Ishikawa (cell line): Measurements from ENCODE around the gene KCNIP3.
A peak's percentile ranks its signal among the peaks of the same experiment; 100 is the strongest.

Source experiments
- CEBPB ChIP-seq: IDR thresholded peaks from 2 replicates; pipeline ENCODE4 v1.6.1; 2012
- CREB1 ChIP-seq: IDR thresholded peaks from 2 replicates; pipeline ENCODE4 v1.6.1; 2012; ENCODE audit warnings: low read depth
- EGR1 ChIP-seq: IDR thresholded peaks from 2 replicates; pipeline ENCODE4 v1.6.1; 2012
- EP300 ChIP-seq: IDR thresholded peaks from 2 replicates; pipeline ENCODE4 v1.6.1; 2012; ENCODE audit warnings: borderline replicate concordance
- FOXM1 ChIP-seq: IDR thresholded peaks from 2 replicates; pipeline ENCODE4 v1.6.1; 2012; ENCODE audit warnings: low read depth, borderline replicate concordance
- NFIC ChIP-seq: IDR thresholded peaks from 2 replicates; pipeline ENCODE4 v1.6.1; 2012
- RAD21 ChIP-seq: IDR thresholded peaks from 2 replicates; pipeline ENCODE4 v1.6.1; 2012; ENCODE audit warnings: low read depth
- TAF1 ChIP-seq: IDR thresholded peaks from 2 replicates; pipeline ENCODE4 v1.6.1; 2012; ENCODE audit warnings: low read depth, mild to moderate bottlenecking
- TCF12 ChIP-seq: IDR thresholded peaks from 2 replicates; pipeline ENCODE4 v1.6.1; 2012; ENCODE audit warnings: low read depth
- TEAD4 ChIP-seq: IDR thresholded peaks from 2 replicates; pipeline ENCODE4 v1.6.1; 2012
- YY1 ChIP-seq: IDR thresholded peaks from 2 replicates; pipeline ENCODE4 v1.6.1; 2012; ENCODE audit warnings: low read depth
- ZBTB7A ChIP-seq: IDR thresholded peaks from 2 replicates; pipeline ENCODE4 v1.6.1; 2012; ENCODE audit warnings: low read depth
- TF ChIP-seq, protein P1 (sequence below): IDR thresholded peaks from 2 replicates; pipeline ENCODE4 v1.6.1; 2012
- TF ChIP-seq, protein P2 (sequence below): IDR thresholded peaks from 2 replicates; pipeline ENCODE4 v1.6.1; 2012
- TF ChIP-seq, protein P3 (sequence below): IDR thresholded peaks from 2 replicates; pipeline ENCODE4 v1.6.1; 2012; ENCODE audit warnings: low read depth, mild to moderate bottlenecking

The KCNIP3 gene

DNA sequence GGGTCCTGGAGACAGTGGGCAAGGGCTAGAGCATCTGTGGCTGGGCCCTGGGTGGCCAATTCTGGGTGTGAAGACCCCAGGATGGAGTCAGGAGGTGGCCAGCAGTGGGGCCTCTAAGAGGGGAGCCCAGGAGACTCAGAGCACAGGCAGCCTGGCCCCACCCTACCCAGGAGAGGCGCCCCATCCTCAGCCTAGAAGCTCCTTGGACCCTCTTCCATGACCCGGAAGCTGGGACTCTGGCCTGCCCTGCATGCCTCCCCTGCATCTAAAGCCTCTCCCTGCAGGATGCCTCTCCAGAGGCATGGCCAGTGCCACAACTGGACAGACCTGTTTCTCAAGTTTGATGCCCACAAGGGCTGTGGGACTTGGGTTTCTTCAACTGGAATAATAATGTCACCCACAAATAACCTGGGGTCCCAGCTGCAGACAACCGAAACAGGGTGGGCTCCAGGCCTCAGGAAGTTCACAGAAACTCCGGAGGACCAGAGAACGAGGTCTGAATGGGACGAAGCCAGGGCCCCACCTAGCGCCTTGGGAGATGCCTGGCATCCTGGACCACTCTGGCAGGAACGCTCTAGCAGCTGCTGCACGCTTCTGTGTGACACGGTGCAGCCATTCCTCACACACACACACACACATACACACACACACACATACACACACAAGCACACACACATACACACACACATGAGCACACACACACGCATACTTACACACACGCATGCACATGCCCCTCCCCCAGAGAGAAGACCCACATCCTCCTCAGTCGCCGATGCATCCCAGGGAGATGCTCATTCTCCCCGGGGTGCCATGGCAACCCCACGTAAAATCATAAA is 16.4 kb downstream of the KCNIP3 start:
- no peak for TF ChIP-seq ZBTB7A
- TF ChIP-seq, protein P1, sequence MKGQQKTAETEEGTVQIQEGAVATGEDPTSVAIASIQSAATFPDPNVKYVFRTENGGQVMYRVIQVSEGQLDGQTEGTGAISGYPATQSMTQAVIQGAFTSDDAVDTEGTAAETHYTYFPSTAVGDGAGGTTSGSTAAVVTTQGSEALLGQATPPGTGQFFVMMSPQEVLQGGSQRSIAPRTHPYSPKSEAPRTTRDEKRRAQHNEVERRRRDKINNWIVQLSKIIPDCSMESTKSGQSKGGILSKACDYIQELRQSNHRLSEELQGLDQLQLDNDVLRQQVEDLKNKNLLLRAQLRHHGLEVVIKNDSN: no peak
- TF ChIP-seq YY1: peak; percentile 28; the same call in 1 of the 2 replicates
- TF ChIP-seq, protein P2, sequence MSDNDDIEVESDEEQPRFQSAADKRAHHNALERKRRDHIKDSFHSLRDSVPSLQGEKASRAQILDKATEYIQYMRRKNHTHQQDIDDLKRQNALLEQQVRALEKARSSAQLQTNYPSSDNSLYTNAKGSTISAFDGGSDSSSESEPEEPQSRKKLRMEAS: peak; percentile 61
- TF ChIP-seq, protein P3, sequence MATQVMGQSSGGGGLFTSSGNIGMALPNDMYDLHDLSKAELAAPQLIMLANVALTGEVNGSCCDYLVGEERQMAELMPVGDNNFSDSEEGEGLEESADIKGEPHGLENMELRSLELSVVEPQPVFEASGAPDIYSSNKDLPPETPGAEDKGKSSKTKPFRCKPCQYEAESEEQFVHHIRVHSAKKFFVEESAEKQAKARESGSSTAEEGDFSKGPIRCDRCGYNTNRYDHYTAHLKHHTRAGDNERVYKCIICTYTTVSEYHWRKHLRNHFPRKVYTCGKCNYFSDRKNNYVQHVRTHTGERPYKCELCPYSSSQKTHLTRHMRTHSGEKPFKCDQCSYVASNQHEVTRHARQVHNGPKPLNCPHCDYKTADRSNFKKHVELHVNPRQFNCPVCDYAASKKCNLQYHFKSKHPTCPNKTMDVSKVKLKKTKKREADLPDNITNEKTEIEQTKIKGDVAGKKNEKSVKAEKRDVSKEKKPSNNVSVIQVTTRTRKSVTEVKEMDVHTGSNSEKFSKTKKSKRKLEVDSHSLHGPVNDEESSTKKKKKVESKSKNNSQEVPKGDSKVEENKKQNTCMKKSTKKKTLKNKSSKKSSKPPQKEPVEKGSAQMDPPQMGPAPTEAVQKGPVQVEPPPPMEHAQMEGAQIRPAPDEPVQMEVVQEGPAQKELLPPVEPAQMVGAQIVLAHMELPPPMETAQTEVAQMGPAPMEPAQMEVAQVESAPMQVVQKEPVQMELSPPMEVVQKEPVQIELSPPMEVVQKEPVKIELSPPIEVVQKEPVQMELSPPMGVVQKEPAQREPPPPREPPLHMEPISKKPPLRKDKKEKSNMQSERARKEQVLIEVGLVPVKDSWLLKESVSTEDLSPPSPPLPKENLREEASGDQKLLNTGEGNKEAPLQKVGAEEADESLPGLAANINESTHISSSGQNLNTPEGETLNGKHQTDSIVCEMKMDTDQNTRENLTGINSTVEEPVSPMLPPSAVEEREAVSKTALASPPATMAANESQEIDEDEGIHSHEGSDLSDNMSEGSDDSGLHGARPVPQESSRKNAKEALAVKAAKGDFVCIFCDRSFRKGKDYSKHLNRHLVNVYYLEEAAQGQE: no peak
- no peak for TF ChIP-seq CREB1
- TF ChIP-seq TAF1: no peak
- TF ChIP-seq TEAD4: peak; percentile 64
- 0 out of 2 replicates have a peak, but pooled peaks have one; percentile 24 for TF ChIP-seq CEBPB
- 0 out of 2 replicates have a peak, but pooled peaks have one; percentile 35 for TF ChIP-seq FOXM1
- TF ChIP-seq NFIC: 0 out of 2 replicates have a peak, but pooled peaks have one; percentile 19
- TF ChIP-seq EP300: peak; percentile 46; the same call in 1 of the 2 replicates
- no peak for TF ChIP-seq RAD21
- peak; percentile 54; the same call in 1 of the 2 replicates for TF ChIP-seq TCF12

DNA sequence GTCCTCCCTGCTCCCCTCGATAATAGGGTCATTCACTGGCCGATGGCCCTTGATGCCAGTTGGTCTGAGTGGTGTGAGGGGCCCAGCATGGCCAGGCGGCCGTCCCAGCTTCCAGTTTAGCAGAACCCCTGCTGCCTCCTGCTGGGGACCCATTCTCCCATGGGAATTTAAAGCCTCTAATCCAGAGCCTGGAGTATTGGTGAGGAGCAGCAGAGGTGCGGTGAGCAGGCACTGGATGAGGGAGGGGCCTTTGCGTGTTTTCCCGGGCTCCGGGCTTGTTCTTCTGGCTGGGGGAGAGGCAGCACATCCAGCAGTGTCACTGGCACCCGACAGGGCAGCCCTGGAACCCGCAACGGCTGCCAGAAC is 17.4 kb downstream of the KCNIP3 start:
- TF ChIP-seq, protein P2: no peak
- TF ChIP-seq FOXM1 (no peak), EP300 (no peak), CREB1 (no peak), TEAD4 (no peak), NFIC (no peak), YY1 (no peak), EGR1 (no peak), CEBPB (no peak)
- TF ChIP-seq, protein P1: no peak
- TF ChIP-seq, protein P3: no peak

DNA sequence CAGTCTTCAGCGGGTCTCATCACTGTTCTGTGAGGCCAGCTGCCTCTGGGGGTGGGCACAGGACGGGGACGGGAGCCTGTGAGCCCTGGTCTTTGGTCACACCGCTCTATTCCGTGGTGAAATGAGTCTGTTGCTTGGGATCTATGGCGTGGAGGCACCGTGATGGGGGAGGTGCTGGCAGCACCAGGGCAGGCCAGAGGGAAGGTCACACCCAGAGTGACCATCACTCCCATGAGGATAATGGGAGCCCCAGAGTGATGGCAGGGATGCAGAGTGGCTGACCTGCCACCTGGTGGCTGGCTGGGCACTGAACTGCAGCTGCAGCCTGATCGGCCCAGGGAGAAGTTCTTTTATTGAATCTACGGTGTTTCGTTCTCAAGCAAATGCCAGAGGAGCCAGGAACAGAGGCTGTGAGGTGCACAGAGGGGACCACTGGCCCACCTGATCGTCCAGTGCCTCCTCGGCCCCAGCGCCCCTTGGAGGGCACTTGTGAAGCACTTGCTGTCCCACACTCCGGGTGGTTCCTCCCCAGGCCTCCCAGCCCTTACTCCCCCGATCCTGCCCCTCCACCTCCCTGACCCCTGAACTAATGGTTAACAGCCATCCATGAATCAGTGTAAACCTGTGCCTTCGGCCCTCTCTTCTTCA is 17.9 kb downstream of the KCNIP3 start:
- TF ChIP-seq ZBTB7A (no peak), RAD21 (peak; percentile 95), EGR1 (no peak), FOXM1 (no peak), CEBPB (no peak), EP300 (no peak), TCF12 (no peak), TEAD4 (no peak), YY1 (0 out of 2 replicates have a peak, but pooled peaks have one; percentile 17), CREB1 (no peak)
- TF ChIP-seq, protein P3: no peak
- TF ChIP-seq, protein P2: no peak
- TF ChIP-seq, protein P1: no peak
